Ishikawa (cell line): ENCODE measurements around the gene SIM2.

Source experiments
- CEBPB ChIP-seq: IDR thresholded peaks from 2 replicates; pipeline ENCODE4 v1.6.1; 2012
- CREB1 ChIP-seq: IDR thresholded peaks from 2 replicates; pipeline ENCODE4 v1.6.1; 2012; ENCODE audit warnings: low read depth
- EGR1 ChIP-seq: IDR thresholded peaks from 2 replicates; pipeline ENCODE4 v1.6.1; 2012
- EP300 ChIP-seq: IDR thresholded peaks from 2 replicates; pipeline ENCODE4 v1.6.1; 2012; ENCODE audit warnings: borderline replicate concordance
- FOXM1 ChIP-seq: IDR thresholded peaks from 2 replicates; pipeline ENCODE4 v1.6.1; 2012; ENCODE audit warnings: low read depth, borderline replicate concordance
- MAX ChIP-seq: IDR thresholded peaks from 2 replicates; pipeline ENCODE4 v1.6.1; 2012
- NFIC ChIP-seq: IDR thresholded peaks from 2 replicates; pipeline ENCODE4 v1.6.1; 2012
- RAD21 ChIP-seq: IDR thresholded peaks from 2 replicates; pipeline ENCODE4 v1.6.1; 2012; ENCODE audit warnings: low read depth
- REST ChIP-seq: IDR thresholded peaks from 2 replicates; pipeline ENCODE4 v1.6.1; 2012; ENCODE audit warnings: low read depth, mild to moderate bottlenecking
- TAF1 ChIP-seq: IDR thresholded peaks from 2 replicates; pipeline ENCODE4 v1.6.1; 2012; ENCODE audit warnings: low read depth, mild to moderate bottlenecking
- TCF12 ChIP-seq: IDR thresholded peaks from 2 replicates; pipeline ENCODE4 v1.6.1; 2012; ENCODE audit warnings: low read depth
- TEAD4 ChIP-seq: IDR thresholded peaks from 2 replicates; pipeline ENCODE4 v1.6.1; 2012
- USF1 ChIP-seq: IDR thresholded peaks from 2 replicates; pipeline ENCODE4 v1.6.1; 2012
- YY1 ChIP-seq: IDR thresholded peaks from 2 replicates; pipeline ENCODE4 v1.6.1; 2012; ENCODE audit warnings: low read depth
- ZBTB7A ChIP-seq: IDR thresholded peaks from 2 replicates; pipeline ENCODE4 v1.6.1; 2012; ENCODE audit warnings: low read depth

The SIM2 gene

GRCh38 chr21:36762642-36763041, 63.7 kb downstream of the SIM2 start:
- no peak for TF ChIP-seq TAF1
- TF ChIP-seq FOXM1: no peak
- TF ChIP-seq TCF12: no peak
- TF ChIP-seq ZBTB7A: no peak

- TF ChIP-seq CREB1 (no peak), EGR1 (no peak), FOXM1 (no peak), CEBPB (no peak), TEAD4 (no peak), TAF1 (no peak), MAX (no peak), USF1 (no peak), NFIC (no peak), EP300 (no peak), RAD21 (no peak), REST (no peak), TCF12 (no peak), ZBTB7A (no peak), YY1 (no peak)
Measured at GRCh38 chr21:36763305-36763704, 64.4 kb downstream of the SIM2 start.

- no peak for TF ChIP-seq YY1
- TF ChIP-seq MAX: no peak
- no peak for TF ChIP-seq CREB1
- no peak for TF ChIP-seq TCF12
- TF ChIP-seq NFIC: no peak
- TF ChIP-seq RAD21: no peak
- TF ChIP-seq REST: no peak
- TF ChIP-seq USF1: no peak
Measured at GRCh38 chr21:36765229-36765628, 66.3 kb downstream of the SIM2 start.

- TF ChIP-seq USF1 (no peak), NFIC (no peak)
Measured at GRCh38 chr21:36766511-36766910, 67.6 kb downstream of the SIM2 start.

- no peak for TF ChIP-seq MAX
- no peak for TF ChIP-seq REST
- no peak for TF ChIP-seq TAF1
- no peak for TF ChIP-seq TEAD4
- no peak for TF ChIP-seq YY1
- TF ChIP-seq USF1: no peak
- TF ChIP-seq CREB1: no peak
- no peak for TF ChIP-seq RAD21
- no peak for TF ChIP-seq ZBTB7A
- no peak for TF ChIP-seq CEBPB
- TF ChIP-seq NFIC: no peak
Measured at GRCh38 chr21:36767096-36767495, 68.2 kb downstream of the SIM2 start.
